DMS153 treated with DMSO at 0.1 percent for 48 hours (cell line): ENCODE results near the gene PIEZO1.

ENCODE experiments used
- DNase-seq: peaks from one replicate; lab custom pipeline; 2025; ENCODE audit not compliant: unreplicated experiment; lab: John Stamatoyannopoulos, UW

The PIEZO1 gene

DNA sequence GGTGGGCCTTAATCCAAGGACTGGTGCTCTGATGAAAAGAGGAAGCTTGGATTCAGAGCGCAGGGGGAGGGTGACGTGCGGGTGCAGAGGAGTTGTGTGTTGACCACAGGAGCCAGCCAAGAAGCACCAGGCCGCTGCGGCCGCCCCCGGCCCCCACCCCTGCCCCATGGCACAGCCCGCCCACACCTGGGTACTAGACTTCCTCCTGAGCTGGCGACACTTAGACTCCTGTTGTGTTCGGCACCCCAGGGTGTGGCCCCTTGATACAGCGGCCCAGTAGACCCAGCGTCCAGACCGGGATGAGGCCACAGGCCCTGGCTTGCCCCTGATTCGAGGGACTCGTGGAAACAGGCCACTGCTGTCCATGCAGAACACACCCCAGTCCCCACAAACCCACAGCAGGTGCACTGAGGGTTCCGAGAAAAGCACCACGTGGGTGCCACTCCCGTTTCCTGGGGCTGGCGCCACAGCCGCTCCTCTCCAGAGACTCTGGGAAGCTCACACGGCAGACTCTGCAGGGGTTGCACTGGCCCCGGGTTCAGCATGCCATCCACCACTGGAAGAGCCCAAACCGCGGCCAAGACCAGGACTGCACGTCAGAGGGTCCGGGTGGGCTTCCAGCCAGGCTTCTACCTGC, 93.0 kb downstream of the PIEZO1 start:
- no peak for DNase-seq

DNA sequence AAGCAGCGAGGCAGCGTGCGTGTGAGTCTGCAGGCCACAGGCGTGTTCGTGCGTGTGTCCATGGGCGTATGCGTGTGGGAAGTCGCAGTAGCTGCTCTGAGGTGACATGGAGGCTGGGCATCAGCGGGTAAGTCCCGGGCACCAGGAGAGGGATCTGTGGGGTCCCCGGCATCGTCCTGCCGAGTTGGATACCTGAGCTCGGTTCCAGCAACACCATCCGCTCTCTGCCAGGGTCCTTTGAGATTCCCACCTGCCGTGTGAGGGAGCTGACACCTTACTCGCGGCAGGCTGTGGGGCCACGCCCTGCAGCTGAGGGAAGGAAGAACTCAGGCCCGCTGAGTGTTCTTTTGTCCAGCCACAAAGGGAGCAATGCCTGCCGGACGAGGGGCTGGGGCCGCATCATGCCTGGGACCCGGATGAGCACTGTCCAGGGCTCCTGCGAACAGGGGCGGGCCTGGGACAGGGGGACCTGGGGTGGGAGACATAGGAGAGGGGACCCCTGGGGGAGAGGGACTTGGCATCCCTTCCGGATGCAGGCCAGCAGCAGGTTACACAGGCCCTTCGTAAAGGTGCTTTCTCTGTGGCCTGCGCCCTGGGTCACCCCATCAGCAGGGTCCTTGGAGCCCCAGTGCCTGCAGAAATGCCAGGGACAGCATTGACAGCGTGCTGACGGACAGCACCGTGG, 93.7 kb downstream of the PIEZO1 start:
- no peak for DNase-seq

DNA sequence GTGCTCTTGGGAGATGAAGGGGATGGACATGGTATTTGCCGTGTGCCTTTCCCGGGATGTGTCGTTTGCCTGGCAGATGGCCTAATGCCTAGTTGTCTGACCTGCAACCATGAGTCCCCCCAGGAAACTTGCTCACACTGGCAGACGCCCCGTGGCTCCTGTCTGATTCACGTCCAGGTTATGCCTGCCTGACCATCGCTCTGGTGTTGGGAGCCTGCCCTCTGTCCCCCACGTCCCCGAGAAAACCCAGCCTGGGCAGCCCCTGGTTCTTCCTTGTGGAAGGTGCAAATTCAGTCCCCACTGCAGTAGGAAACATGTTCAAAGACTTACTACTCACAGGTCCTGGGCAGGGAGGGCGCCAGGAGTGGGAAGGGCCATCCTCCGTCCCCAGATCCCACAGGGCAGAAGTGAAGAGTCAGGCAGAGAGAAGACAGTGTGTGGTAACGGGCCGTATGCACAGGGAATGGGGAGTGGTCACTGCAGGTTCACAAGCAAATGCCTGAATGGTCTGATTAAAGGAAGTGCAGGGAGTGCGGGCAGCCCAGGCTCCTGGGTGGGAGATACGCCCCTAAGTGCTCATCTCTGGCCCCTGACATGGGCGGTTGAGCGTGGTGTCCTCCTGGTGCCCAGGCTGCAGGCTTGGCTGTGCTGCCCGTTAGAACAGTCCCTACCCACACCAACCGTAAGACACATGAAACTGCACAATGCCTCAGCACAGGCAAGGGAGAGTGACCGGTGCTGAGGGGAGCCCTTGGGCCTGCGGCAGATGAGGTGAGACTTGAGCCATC, 94.5 kb downstream of the PIEZO1 start:
- no peak for DNase-seq

DNA sequence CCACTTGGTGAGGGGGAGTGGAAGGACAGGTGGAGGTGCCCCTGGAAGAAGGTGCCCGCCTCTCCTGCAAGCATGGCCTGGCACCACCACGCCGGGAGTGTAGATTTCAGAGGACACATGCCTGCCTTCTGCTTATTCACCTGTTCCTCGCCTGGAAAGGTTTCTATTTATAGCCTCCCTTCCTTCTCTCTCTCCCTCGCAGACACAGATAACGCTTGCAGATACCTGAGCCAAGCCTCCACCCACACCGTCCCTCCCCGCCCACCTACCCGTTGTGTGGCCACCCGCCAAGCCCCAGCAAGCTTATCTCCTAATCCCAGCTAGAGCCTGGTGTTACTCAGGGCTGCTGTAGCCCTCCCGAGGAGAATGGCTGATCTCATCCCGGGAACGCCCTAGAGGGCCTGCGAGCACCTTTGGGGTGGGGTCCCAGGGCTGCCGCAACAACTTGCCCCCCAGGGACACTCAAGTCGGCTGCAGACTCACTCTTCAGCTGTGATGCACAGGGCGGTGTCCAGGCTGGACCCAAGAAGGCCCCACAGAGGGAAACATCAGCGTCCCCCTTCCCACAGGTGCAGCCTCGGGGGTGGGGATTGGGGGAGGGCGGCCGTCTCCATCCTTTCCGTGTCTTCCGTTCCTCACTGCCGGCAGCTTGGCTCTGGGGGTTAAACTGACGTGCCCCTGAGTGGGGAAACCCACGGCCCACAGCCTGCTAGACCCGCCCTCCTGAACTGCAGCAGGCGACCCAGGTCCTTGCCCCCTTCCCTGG, 96.8 kb downstream of the PIEZO1 start:
- DNase-seq = peak; percentile 78

DNA sequence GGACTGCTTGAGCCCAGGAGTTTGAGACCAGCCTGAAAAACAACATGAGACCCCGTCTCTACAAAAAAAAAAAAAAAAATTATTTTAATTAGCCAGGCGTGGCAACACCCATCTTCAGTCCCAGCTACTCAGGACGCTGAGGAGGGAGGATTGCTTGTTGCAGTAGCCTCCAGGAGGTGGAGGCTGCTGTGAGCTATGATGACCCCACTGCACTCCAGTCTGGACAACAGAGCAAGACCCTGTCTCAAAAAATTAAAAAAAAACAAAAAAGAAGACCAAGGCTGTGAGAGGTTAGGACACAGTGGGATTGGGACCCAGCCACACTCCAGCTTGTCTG, 97.4 kb downstream of the PIEZO1 start:
- DNase-seq = no peak

DNA sequence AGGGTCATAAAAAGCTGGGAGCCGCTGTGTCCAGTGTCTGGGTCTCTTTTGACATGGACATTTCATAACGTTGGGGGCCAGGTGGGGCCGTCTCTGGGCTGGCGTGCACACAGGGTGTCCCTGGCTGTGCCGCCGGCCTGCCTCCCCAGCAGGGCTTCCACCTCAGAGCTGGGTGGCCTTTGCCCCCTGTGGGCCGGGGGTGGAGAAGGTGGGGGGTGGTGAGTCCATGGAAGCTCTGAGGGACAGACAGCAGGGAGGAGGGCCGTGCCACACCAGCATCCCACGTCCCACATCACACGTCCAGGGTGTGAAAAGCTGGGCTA, 97.8 kb downstream of the PIEZO1 start:
- no peak for DNase-seq

DNA sequence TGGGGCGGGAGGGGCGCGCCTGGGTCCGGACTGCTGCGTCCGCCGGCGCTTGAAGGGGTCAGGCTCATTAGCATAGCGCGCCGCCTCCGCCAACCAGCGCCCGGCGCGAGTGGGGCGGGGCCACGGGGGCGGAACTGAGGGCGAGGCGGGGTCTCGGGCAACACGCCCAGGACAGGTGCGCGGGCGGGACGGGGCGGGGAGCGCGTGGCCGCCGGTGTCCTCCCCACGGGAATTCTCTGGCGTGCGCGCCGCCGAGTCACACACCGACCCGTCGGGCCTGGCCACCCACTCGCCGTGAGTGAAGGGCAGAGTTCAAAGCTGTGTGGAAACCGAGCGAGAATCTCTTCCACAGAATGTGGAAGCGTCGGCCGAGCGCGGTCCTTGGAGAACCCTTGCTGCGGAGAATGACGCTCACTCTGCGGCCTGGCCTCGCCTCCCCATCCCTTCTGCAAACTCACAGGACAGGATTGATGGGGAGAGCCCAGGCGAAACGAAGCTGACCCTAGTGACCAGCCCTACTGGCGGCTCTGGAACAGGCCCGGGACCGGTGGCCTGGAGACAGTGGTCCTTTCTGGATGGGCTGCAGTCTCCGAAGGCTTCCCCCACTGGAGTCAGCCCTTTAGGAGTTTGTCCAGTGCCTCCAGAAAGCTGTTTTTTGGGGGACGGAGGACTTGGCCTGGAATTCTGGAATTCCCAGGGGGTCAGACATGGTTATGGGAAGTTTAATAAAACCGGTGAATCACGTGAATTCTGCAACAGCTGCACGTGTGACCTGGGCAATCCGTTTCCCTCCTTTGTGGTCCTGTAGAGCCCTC, 98.4 kb downstream of the PIEZO1 start, which contains the start of gene SNAI3:
SNAI3 (minus strand) TSS at position 69 of the 815 bp plus-strand sequence. CDS start 101 bp downstream, outside the sequence.
- DNase-seq = peak; percentile 53

DNA sequence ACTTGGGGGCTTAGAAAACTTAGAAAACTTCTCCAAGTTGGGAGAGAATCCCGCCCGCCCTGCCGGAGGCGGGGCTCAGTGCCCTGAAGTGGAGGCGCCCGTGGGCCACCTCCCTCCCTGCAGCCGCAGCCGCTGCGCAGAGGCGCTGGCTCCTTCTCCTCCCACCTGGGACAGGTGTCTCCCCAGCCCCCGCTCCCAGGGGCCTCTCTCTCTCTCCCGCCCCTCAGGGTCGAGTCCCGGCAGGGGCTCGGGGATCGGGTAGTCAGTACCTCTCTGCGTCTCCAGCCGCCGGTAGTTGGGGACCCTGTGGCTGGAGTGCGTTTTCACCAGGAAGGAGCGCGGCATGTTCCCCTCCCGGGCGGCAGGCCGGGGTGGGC, 99.0 kb downstream of the PIEZO1 start:
- DNase-seq = no peak

DNA sequence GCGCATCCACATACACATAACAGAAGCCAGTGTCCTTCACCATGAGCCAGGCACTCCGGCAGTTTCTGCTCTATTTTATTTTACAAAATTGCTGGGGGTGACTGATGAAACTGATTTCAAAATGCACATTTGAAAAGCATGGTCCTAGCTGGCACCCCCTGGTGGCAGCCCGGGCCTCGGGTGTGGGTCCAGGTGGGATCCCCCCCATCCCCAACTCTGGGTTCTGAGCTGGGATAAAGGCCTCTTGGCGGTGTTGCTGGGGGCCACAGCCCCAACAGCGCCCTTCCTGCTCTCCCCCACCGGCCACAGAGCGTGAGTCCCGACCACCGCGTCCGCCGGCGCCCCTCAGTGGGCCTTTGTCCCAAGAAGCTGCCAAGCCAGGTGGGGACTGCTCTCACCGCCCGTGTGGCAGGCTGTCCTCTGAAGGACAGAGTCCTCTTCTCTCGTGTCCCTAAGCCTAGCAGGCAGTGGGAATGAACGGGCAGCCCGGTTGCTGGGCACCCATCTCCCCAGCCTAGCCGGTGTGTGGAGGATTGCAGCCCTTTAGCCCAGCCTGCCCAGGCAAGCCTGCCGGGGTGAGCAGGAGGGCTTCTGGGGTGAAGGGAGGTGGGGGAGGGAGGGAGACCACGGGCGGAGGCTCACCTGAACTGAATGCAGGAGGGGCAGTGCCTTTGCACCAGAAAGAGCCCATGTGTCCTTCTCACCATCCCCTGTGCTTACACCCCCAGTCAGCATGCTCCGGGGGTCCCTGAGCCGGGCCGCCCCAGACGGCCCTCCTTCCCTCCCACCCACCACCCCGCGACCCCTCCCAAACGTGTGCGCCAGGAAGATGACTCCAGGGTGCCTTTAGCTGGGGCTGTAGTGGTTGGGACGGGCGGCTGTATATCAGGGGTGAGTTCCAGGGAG, 99.6 kb downstream of the PIEZO1 start:
- DNase-seq = no peak

DNA sequence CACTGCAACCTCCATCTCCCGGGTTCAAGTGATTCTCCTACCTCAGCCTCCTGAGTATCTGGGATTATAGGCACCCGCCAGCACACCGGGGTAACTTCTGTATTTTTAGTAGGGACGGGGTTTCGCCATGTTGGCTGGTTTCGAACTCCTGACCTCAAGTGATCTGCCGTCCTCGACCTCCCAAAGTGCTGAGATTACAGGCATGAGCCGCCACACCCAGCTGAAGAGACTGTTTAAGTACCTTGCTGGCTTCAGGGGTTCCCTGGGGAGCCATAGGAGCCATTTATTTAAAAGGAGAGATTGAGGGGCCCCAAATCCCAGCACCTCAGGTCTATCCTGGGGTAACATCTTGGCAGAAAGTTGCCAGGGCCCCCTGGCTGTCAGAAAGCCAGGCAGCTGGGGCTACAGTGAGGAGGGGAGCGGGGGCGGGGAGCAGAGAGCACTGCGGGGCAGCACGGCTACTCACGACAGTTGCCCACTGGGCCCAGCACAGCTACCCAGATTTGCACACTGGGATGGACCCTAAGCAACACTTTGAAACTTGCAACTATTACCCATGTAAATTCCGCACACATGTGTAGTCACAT, 100.4 kb downstream of the PIEZO1 start:
- no peak for DNase-seq

DNA sequence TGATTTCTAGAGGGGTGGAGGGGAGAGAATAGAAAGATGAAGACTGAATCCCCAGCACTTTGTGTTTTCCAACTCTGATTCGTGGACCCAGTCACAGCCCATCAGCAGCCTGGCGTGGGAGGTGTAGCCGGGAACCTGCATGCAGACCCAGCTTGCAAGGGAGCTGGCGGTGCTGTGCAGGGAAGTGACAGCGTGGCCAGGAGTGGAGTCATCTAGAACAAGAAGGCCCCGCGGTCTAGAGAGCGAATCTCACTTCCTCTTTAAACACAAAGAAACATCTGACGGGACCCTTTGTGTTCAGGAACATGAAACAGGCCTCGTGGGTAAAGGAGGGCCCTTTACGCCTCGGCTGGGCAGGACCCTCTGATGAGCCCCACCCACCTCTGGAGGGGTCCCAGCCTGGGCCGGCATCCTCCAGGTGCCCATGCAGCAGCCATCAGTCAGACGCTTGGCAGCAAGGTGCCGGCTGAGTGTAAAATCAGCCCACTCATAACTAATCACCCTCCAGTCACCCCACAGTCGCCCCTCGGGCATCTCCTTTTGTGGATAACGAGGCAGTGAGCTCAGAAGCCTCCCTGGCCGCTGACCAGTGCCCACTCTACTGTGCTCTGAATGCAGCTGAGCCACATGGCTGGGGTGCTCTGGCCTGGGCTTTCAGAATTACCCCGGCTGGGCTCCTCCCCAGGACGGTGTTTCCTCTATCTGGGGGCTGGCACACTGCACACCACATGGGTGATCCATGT, 103.1 kb downstream of the PIEZO1 start:
- no peak for DNase-seq

DNA sequence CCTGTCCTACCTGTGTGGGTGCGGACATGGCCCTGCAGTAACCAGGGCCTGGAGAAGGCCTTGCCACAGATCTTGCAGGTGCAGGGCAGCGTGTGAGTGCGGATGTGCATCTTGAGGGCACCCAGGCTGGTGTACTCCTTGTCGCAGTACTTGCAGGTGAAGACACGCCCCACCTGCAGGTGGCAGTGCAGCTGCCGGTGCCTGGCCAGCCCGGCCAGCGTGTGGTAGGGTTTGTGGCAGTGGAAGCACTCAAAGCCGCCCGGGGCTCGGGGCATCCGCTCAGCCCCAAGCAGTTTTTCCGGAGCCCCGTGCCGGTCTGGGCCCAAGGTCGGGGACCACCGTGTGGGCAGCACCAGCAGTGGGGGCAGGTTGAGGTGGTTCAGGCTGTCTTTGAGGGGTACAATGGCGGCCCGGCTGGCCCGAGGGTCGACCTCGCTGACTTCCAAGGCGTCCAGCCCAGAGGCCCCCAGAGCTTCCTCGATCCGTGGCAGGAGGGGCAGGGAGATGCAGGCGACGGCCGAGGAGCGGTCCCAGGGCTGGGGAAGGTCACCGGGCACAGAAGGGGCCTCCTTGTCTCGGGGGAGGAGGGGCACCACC, 103.8 kb downstream of the PIEZO1 start:
- no peak for DNase-seq

DNA sequence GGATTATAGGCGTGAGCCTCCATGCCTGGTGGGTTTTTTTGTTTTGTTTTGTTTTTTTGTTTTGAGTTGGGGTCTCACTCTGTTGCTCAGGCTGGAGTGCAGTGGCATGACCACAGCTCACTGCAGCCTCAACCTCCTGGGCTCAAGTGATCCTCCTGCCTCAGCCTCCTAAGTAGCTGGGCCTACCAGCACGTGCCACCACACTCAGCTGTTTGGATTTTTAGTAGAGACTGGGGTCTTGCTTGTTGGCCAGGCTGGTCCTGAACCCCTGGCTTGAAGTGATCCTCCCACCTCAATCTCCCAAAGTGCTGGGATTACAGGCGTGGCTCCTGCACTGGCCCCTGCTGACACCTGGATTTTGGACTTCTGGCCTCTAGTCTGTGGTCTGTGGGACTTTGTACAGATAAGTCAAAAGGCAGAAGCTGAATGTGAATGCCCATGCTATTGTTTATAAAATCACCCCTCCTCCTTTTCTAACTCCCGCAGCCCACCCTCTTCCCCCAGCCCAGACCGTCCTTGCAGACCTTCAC, 104.4 kb downstream of the PIEZO1 start:
- DNase-seq = no peak

DNA sequence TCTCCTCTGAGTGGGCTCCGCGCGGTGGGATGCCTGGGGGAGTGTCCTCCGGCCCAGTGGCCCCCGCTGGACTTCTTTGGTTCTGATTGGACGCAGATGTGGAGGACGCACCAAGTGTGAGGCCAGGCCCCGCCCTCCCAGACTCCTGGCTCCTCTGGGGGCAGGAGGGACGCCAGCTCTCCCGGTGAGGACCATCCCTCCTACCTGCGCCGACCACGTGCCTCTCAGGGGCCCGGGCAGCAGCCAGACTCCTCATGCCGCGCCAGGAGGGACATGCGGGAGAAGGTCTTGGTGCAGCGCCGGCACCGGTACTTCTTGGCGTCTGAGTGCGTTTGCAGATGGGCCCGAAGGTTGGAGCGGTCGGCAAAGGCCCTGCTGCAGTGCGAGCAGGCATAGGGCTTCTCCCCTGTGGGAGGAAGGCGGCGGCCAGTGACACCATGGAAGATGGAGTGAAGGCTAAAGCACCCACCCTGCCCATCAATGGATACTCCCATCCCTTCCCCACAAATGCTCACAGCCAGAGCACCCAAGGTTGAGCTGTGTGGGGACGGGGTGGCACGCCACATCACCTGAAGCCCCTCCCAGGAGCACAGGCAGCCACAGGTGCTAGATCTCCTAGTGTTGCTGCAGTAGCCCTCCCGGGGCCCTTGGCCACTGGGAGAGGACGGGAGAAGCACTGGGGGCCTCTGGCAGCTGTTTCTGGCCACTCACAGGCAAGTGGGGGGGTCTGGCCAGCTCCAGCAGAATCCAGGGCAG, 106.6 kb downstream of the PIEZO1 start:
- no peak for DNase-seq

DNA sequence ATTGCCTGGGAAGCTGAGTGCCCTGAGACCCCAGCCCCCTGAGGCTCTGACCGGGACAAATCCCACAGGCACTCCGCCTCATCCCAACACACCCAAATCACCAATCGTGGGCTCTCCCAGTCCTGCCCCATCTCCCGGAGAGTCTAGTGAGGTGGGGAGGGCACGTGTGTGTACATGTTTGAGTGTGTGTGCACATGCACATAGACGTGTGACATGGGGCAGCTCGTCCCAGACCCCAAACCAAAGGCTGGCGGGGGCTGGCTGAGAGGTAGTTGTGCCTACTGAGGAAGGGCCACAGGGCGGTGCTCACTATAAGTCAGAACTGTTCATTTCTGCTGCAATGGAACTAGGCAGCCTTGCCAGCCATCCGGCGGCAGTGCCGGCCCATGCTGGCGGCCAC, 107.3 kb downstream of the PIEZO1 start:
- DNase-seq = no peak

DNA sequence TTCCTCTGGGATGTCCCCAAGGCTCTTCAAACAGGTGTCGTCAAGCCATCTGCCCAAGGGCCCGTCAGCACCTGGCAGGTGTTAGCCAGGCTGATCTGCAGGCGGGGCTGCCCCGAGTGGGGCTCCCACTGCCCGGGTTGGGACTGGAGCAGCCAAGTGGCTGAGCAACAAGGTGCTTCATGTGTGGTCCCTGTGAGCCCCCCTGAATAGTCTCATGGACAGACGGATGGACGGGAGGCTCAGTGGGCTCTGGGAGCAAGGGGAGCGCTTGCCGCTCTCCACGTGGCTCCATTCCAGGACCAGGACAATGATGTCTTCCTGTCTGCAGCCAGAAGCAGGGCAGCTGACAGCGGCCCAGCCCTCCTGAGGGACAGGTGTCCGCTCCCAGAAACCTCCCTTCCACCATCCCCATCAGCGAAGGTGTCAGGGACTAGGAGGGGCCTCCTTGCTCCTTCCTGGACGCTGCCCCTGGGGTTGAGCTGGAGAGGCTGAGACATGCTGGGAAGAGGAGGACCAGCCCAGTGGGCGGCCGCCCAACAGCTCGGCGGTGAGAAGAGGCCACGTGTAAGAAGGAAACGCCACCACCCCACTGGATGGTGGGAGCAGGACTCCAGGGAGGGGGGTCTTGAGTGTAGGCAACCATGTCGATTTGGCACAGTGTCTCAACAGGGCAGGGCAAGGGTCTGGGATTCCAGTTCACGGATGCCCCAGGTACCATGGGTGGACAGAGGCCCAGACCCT, 108.3 kb downstream of the PIEZO1 start:
- DNase-seq = no peak
